Endodermal cell (in vitro differentiated cells): ENCODE measurements around the gene SOX5. TPM values are rescaled to one million over a fixed set of nuclear protein-coding genes. Genes with fewer than 3 reads are reported as not detected.
"Not testable (repeated sequence)": the region's sequence is repeated elsewhere in the genome, so short reads cannot be mapped to it uniquely, and the experiment has no call there.

Source experiments
- DNase-seq: peaks from one replicate; pipeline ENCODE4 v3.0.0-alpha.2; 2017
- H3K27ac ChIP-seq: 2 replicates; pipeline ENCODE4 v1.5.1; 2013; ENCODE audit warnings: mild to moderate bottlenecking, low read depth, low read length, moderate library complexity
- H3K27me3 ChIP-seq: 2 replicates; pipeline ENCODE4 v1.6.1; 2013; ENCODE audit warnings: mild to moderate bottlenecking, low read length, moderate library complexity; ENCODE audit not compliant: insufficient read depth, control insufficient read depth, poor library complexity, severe bottlenecking
- H3K36me3 ChIP-seq: 2 replicates; pipeline ENCODE4 v1.7.0; 2013; ENCODE audit warnings: mild to moderate bottlenecking, low read length, moderate library complexity; ENCODE audit not compliant: control insufficient read depth, insufficient read depth
- H3K4me1 ChIP-seq: one replicate; pipeline ENCODE4 v1.7.0; 2013; ENCODE audit warnings: low read length; ENCODE audit not compliant: control insufficient read depth, insufficient read depth
- H3K4me3 ChIP-seq: 2 replicates; pipeline ENCODE4 v1.5.1; 2013; ENCODE audit warnings: mild to moderate bottlenecking, low read length, moderate library complexity
- H3K9ac ChIP-seq: 2 replicates; pipeline ENCODE4 v1.6.1; 2013; ENCODE audit warnings: mild to moderate bottlenecking, low read length, moderate library complexity; ENCODE audit not compliant: poor library complexity, severe bottlenecking; ENCODE audit errors: extremely low read depth
- H3K9me3 ChIP-seq: 2 replicates; pipeline ENCODE4 v1.6.1; 2013; ENCODE audit warnings: mild to moderate bottlenecking, low read length, moderate library complexity; ENCODE audit not compliant: control insufficient read depth
- H3K27ac Mint-ChIP-seq: 2 replicates; pipeline ENCODE4 v1.8.0; 2020; ENCODE audit warnings: mixed read lengths
- H3K27me3 Mint-ChIP-seq: 2 replicates; pipeline ENCODE4 v1.8.0; 2021; ENCODE audit warnings: mild to moderate bottlenecking, mixed read lengths; ENCODE audit not compliant: insufficient read depth
- H3K36me3 Mint-ChIP-seq: 2 replicates; pipeline ENCODE4 v1.8.0; 2020; ENCODE audit warnings: low read depth, mixed read lengths
- H3K4me1 Mint-ChIP-seq: 2 replicates; pipeline ENCODE4 v1.8.0; 2020; ENCODE audit warnings: mixed read lengths
- H3K4me3 Mint-ChIP-seq: 2 replicates; pipeline ENCODE4 v1.8.0; 2020; ENCODE audit warnings: mild to moderate bottlenecking, moderate library complexity, mixed read lengths
- H3K9me3 Mint-ChIP-seq: 2 replicates; pipeline ENCODE4 v1.8.0; 2020; ENCODE audit warnings: mild to moderate bottlenecking, mixed read lengths
- WGBS, 2 experiments: methylation state at CpG; one replicate each; pipeline versions ENCODE4 v1.1.5 to v1.1.7; 2013; ENCODE audit warnings: missing lambda C conversion rate in 2 of 2, mixed read lengths in 1 of 2; ENCODE audit not compliant: insufficient coverage in 1 of 2, insufficient read length in 1 of 2; 5-methylcytosine and 5-hydroxymethylcytosine counted together
- total RNA-seq, 2 donors: library from RNA; stranded (reverse); fragmentation: NEBNext Ultra II Directional in 1 of 2; extraction: Animal tissue kit (Norgen Biotek cat#: 25700) in 1 of 2; gene quantifications; 2 replicates in 1 of 2; 3 replicates in 1 of 2; pipeline ENCODE4 v1.2.1, GENCODE V29; 2021
- TF ChIP-seq, protein P1 (sequence below): fragments of 200-600 bp; sonication (generic); conservative IDR thresholded peaks from 2 replicates; pipeline ENCODE4 v1.5.0; 2021; ENCODE audit warnings: antibody characterized with exemption, mild to moderate bottlenecking

Gene SOX5
- total RNA-seq, 2 donors from 2014 or later: 6.8 to 30.7 TPM

DNA sequence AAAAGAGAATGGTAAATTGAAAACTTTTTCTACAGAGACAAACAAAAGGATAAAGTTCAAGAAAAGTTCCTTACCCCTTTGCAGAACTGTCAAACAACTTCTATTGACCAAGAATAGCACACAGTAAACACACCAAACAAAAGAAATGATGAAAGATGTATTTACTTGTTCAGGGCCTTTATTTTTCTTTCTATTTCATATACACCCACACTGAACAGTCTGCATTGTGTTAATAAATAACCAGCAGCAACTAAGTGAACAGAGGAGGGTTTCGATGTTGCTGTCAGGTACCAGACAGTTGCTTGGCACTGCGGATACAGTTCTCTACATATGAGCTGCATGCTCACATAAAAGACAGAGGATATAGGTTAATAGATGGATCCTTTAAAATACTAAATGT is 122.1 kb downstream of the SOX5 start:
- Mint-ChIP-seq H3K27me3 (no peaks in the 10 kb centered on the region), H3K4me3 (no peak overlapping the region), H3K36me3 (peaks cover 17% of the 10 kb centered on the region), H3K4me1 (peaks cover 13% of the 10 kb centered on the region), H3K27ac (no peak overlapping the region), H3K9me3 (peaks cover 18% of the 10 kb centered on the region)
- Histone ChIP-seq H3K27me3 (no peaks in the 10 kb centered on the region), H3K9me3 (no peaks in the 10 kb centered on the region), H3K9ac (no peak overlapping the region), H3K36me3 (no peaks in the 10 kb centered on the region), H3K27ac (no peak overlapping the region), H3K4me1 (no peaks in the 10 kb centered on the region), H3K4me3 (no peak overlapping the region)
- TF ChIP-seq, protein P1, sequence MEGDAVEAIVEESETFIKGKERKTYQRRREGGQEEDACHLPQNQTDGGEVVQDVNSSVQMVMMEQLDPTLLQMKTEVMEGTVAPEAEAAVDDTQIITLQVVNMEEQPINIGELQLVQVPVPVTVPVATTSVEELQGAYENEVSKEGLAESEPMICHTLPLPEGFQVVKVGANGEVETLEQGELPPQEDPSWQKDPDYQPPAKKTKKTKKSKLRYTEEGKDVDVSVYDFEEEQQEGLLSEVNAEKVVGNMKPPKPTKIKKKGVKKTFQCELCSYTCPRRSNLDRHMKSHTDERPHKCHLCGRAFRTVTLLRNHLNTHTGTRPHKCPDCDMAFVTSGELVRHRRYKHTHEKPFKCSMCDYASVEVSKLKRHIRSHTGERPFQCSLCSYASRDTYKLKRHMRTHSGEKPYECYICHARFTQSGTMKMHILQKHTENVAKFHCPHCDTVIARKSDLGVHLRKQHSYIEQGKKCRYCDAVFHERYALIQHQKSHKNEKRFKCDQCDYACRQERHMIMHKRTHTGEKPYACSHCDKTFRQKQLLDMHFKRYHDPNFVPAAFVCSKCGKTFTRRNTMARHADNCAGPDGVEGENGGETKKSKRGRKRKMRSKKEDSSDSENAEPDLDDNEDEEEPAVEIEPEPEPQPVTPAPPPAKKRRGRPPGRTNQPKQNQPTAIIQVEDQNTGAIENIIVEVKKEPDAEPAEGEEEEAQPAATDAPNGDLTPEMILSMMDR: no peak
- DNase-seq: no peak
- WGBS, 2 experiments: 96 to 100% methylated on average over 1 to 2 of the region's 2 CpGs

DNA sequence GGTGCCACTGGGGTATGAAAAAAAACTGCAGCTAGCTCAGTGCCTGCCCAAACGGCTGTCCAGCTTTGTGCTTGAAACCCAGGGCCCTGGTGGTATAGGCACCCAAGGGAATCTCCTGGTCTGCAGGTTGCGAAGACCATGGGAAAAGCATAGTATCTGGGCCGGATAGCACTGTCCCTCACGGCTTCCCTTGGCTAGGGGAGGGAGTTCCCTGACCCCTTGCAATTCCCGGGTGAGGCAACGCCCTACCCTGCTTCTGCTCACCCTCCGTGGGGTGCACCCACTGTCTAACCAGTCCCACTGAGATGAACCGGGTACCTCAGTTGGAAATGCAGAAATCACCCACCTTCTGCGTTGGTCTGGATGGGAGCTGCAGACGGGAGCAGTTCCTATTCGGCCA is 124.3 kb downstream of the SOX5 start:
- H3K27me3 Mint-ChIP-seq, H3K4me3 Mint-ChIP-seq: not testable (repeated sequence)

DNA sequence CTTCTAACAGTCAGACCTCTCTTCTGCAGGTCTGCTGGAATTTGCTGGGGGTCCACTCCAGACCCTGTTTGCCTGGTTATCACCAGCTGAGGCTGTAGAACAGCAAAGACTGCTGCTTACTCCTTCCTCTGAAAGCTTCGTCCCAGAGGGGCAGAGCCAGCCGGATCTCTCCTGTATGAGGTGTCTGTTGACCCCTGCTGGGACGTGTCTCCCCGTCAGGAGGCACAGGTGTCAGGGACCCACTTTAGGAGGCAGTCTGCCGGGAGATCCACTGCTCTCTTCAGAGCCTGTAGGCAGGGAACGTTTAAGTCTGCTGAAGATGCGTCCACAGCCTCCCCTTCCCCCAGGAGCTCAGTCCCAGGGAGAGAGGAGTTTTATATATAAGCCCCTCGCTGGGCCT is 125.1 kb downstream of the SOX5 start:
- H3K27ac Mint-ChIP-seq: peak overlapping the region; percentile 14
- Histone ChIP-seq H3K4me3 (no peak overlapping the region), H3K9ac (no peak overlapping the region), H3K27ac (no peak overlapping the region), H3K9me3 (no peaks in the 10 kb centered on the region), H3K36me3 (no peaks in the 10 kb centered on the region), H3K4me1 (no peaks in the 10 kb centered on the region), H3K27me3 (no peaks in the 10 kb centered on the region)
- peaks cover 22% of the 10 kb centered on the region for H3K9me3 Mint-ChIP-seq
- peaks cover 20% of the 10 kb centered on the region for H3K36me3 Mint-ChIP-seq
- DNase-seq: no peak
- no peaks in the 10 kb centered on the region for H3K27me3 Mint-ChIP-seq
- TF ChIP-seq, protein P1: no peak
- H3K4me1 Mint-ChIP-seq: no peaks in the 10 kb centered on the region
- 93 to 98% methylated on average over 5 to 8 of the region's 8 CpGs for WGBS, 2 experiments
- H3K4me3 Mint-ChIP-seq: no peak overlapping the region

More for the DNA sequence above, 124.3 kb downstream of the SOX5 start:
- not testable (repeated sequence) for H3K27me3 ChIP-seq, H3K4me1 ChIP-seq, H3K4me3 ChIP-seq, H3K9me3 ChIP-seq, H3K4me1 Mint-ChIP-seq, DNase-seq, H3K9ac ChIP-seq, H3K27ac ChIP-seq, H3K36me3 ChIP-seq
- H3K27ac Mint-ChIP-seq: peak overlapping the region; percentile 40
- peaks cover 22% of the 10 kb centered on the region for H3K9me3 Mint-ChIP-seq
- peaks cover 20% of the 10 kb centered on the region for H3K36me3 Mint-ChIP-seq
- 93 to 100% methylated on average over 3 to 11 of the region's 11 CpGs for WGBS, 2 experiments

DNA sequence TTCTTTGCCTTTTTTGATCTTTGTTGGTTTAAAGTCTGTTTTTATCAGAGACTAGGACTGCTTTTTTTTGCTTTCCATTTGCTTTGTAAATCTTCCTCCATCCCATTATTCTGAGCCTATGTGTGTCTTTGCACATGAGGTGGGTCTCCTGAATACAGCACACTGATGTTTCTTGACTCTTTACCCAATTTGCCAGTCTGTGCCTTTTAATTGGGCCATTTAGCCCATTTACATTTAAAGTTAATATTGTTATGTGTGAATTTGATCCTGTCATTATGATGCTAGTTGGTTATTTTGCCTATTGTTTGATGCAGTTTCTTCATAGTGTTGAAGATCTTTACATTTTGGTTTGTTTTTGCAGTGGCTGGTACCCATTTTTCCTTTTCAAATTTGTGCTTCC is 126.6 kb downstream of the SOX5 start:
- H3K4me1 Mint-ChIP-seq, H3K9me3 ChIP-seq, H3K27me3 ChIP-seq, H3K27me3 Mint-ChIP-seq, H3K4me1 ChIP-seq, H3K27ac Mint-ChIP-seq, H3K36me3 ChIP-seq, H3K4me3 Mint-ChIP-seq, DNase-seq, H3K27ac ChIP-seq, H3K4me3 ChIP-seq, H3K9ac ChIP-seq: not testable (repeated sequence)
- Mint-ChIP-seq H3K36me3 (peaks cover 20% of the 10 kb centered on the region), H3K9me3 (peaks cover 22% of the 10 kb centered on the region)
